HCT116 (cell line): ENCODE data around the gene MAPKBP1. TPM values are rescaled to one million over a fixed set of nuclear protein-coding genes. Genes with fewer than 3 reads are reported as not detected.

Experiments
- ATAC-seq: fragments of 200-7000 bp; cut with Tn5 transposase; 2 replicates; pipeline ENCODE4 v1.9.1; 2020; ENCODE audit warnings: mild to moderate bottlenecking, moderate library complexity
- BruUV-seq: library from RNA; stranded (reverse); fragments of 400-500 nt; replicated peaks from 2 replicates; lab custom pipeline; 2021; lab: Mats Ljungman, UMichigan
- CTCF ChIA-PET: fragments of 300-600 bp; sonication (Branson Sonifier 250); formaldehyde crosslinking; loops from one replicate; lab custom pipeline; 2021; ENCODE audit warnings: antibody characterized with exemption; lab: Charles Lee
- POLR2A ChIA-PET: fragments of 300-600, 350-600 bp; sonication (Branson Sonifier 250); formaldehyde crosslinking; loops from one replicate; lab custom pipeline; 2021; ENCODE audit warnings: antibody characterized with exemption; lab: Charles Lee
- RAD21 ChIA-PET, 2 experiments: fragments of 300-600 bp; sonication (Branson Sonifier 250); formaldehyde crosslinking; loops; one replicate each; lab custom pipeline; 2023; ENCODE audit warnings: low total read pairs in 2 of 2; ENCODE audit not compliant: uncharacterized antibody in 2 of 2, unreplicated experiment in 2 of 2, low non-redundant PET in 1 of 2; lab: Charles Lee
- DNase-seq: peaks from one replicate; pipeline ENCODE4 v3.0.0-alpha.2; 2010; ENCODE audit warnings: low read depth, low spot score
- H2AFZ ChIP-seq: fragments of 200-600 bp; shearing (Covaris generic), sonication (generic); 2 replicates; pipeline ENCODE4 v1.6.1; 2017; ENCODE audit warnings: low read depth, mixed run types, mixed read lengths, antibody characterized with exemption, low read length; ENCODE audit not compliant: poor library complexity, severe bottlenecking
- H3K27ac ChIP-seq: 2 replicates; pipeline ENCODE4 v1.5.1; 2012; ENCODE audit warnings: low read depth, low read length
- H3K27me3 ChIP-seq: fragments of 200-600 bp; sonication (generic); 2 replicates; pipeline ENCODE4 v1.6.1; 2016; ENCODE audit warnings: mixed run types, low read length, mixed read lengths; ENCODE audit not compliant: insufficient read depth
- H3K36me3 ChIP-seq, 2 experiments: fragments of 200-500 bp in 1 of 2; fragments of 200-600 bp in 1 of 2; sonication (Bioruptor generic) in 1 of 2; sonication (generic) in 1 of 2; 2 replicates each; pipeline versions ENCODE4 v1.5.1 to v1.6.1; 2014 to 2016; ENCODE audit warnings: low read length in 2 of 2, inconsistent platforms in 1 of 2, mixed read lengths in 1 of 2, mixed run types in 1 of 2; ENCODE audit not compliant: insufficient read depth in 2 of 2, control insufficient read depth in 1 of 2
- H3K4me1 ChIP-seq, 2 experiments: fragments of 200-600 bp in 1 of 2; sonication (generic) in 1 of 2; 2 replicates each; pipeline versions ENCODE4 v1.5.1 to v1.6.1; 2012 to 2017; ENCODE audit warnings: low read length in 2 of 2, inconsistent platforms in 1 of 2, mild to moderate bottlenecking in 1 of 2, mixed read lengths in 1 of 2, mixed run types in 1 of 2, moderate library complexity in 1 of 2; ENCODE audit not compliant: insufficient read depth in 2 of 2, control insufficient read depth in 1 of 2
- H3K4me2 ChIP-seq: fragments of 200-600 bp; sonication (generic); 2 replicates; pipeline ENCODE4 v1.6.1; 2017; ENCODE audit warnings: mixed run types, low read length, mixed read lengths
- H3K4me3 ChIP-seq, 2 experiments: fragments of 200-600 bp in 1 of 2; sonication (generic) in 1 of 2; replicated peaks in 1 of 2; 2 replicates each; pipeline ENCODE4 v1.5.1; 2011 to 2016; ENCODE audit warnings: low read length in 2 of 2, control low read depth in 1 of 2, low read depth in 1 of 2, mild to moderate bottlenecking in 1 of 2, mixed read lengths in 1 of 2, mixed run types in 1 of 2
- H3K79me2 ChIP-seq: fragments of 200-600 bp; sonication (generic); 2 replicates; pipeline ENCODE4 v1.6.1; 2017; ENCODE audit warnings: mild to moderate bottlenecking, mixed run types, low read length, moderate library complexity, mixed read lengths; ENCODE audit not compliant: insufficient read depth
- H3K9ac ChIP-seq: fragments of 200-600 bp; sonication (generic); 2 replicates; pipeline ENCODE4 v1.6.1; 2016; ENCODE audit warnings: low read length, mixed read lengths
- H3K9me2 ChIP-seq: fragments of 200-600 bp; sonication (generic), shearing (Covaris generic); 2 replicates; pipeline ENCODE4 v1.6.1; 2017; ENCODE audit warnings: mixed run types, mild to moderate bottlenecking, moderate library complexity; ENCODE audit not compliant: insufficient read depth
- H3K9me3 ChIP-seq, 2 experiments: fragments of 200-500 bp in 1 of 2; fragments of 200-600 bp in 1 of 2; sonication (Bioruptor generic) in 1 of 2; sonication (generic) in 1 of 2; 2 replicates each; pipeline ENCODE4 v1.6.1; 2014 to 2017; ENCODE audit warnings: low read length in 2 of 2, mixed read lengths in 2 of 2, inconsistent platforms in 1 of 2, low read depth in 1 of 2, mild to moderate bottlenecking in 1 of 2, mixed run types in 1 of 2, moderate library complexity in 1 of 2; ENCODE audit not compliant: control insufficient read depth in 1 of 2, insufficient read depth in 1 of 2
- H4K20me1 ChIP-seq: fragments of 200-600 bp; sonication (generic), shearing (Covaris generic); 2 replicates; pipeline ENCODE4 v1.6.1; 2017; ENCODE audit warnings: mixed run types, mild to moderate bottlenecking, moderate library complexity; ENCODE audit not compliant: insufficient read depth
- CBX3 ChIP-seq: IDR thresholded peaks from 2 replicates; pipeline ENCODE4 v1.6.1; 2012; ENCODE audit warnings: low read depth
- CEBPB ChIP-seq: IDR thresholded peaks from 2 replicates; pipeline ENCODE4 v1.6.1; 2012; ENCODE audit warnings: low read depth
- ELF1 ChIP-seq: IDR thresholded peaks from 2 replicates; pipeline ENCODE4 v1.6.1; 2012; ENCODE audit warnings: low read depth, borderline replicate concordance
- EZH2 ChIP-seq: fragments of 200-600 bp; sonication (generic); IDR thresholded peaks from 2 replicates; pipeline ENCODE4 v1.6.1; 2017; ENCODE audit warnings: antibody characterized with exemption, mixed run types
- EZH2phosphoT487 ChIP-seq: fragments of 200-600 bp; IDR thresholded peaks from 2 replicates; pipeline ENCODE4 v1.6.1; 2018; ENCODE audit warnings: antibody characterized with exemption, borderline replicate concordance
- FOSL1 ChIP-seq: IDR thresholded peaks from 2 replicates; pipeline ENCODE4 v1.6.1; 2012; ENCODE audit warnings: low read depth
- POLR2A ChIP-seq: IDR thresholded peaks from 2 replicates; pipeline ENCODE4 v1.7.0; 2011; ENCODE audit warnings: borderline replicate concordance; ENCODE audit not compliant: insufficient read depth, insufficient read length; ENCODE audit errors: extremely low read depth
- POLR2AphosphoS5 ChIP-seq: IDR thresholded peaks from 2 replicates; pipeline ENCODE4 v1.6.1; 2011; ENCODE audit warnings: mild to moderate bottlenecking, low read depth, low read length, moderate library complexity
- RAD21 ChIP-seq: IDR thresholded peaks from 2 replicates; pipeline ENCODE4 v1.6.1; 2012; ENCODE audit warnings: low read depth, mild to moderate bottlenecking
- SIN3A ChIP-seq: IDR thresholded peaks from 2 replicates; pipeline ENCODE4 v1.6.1; 2012; ENCODE audit warnings: low read depth
- SP1 ChIP-seq: IDR thresholded peaks from 2 replicates; pipeline ENCODE4 v1.6.1; 2012; ENCODE audit warnings: low read depth
- SRF ChIP-seq: IDR thresholded peaks from 2 replicates; pipeline ENCODE4 v1.6.1; 2012; ENCODE audit warnings: low read depth
- YY1 ChIP-seq: IDR thresholded peaks from 2 replicates; pipeline ENCODE4 v1.6.1; 2011; ENCODE audit warnings: low read length, low read depth, moderate library complexity, mild to moderate bottlenecking; ENCODE audit not compliant: insufficient replicate concordance; ENCODE audit errors: extremely low read depth
- ZNF274 ChIP-seq: fragments of 200-500 bp; sonication (Bioruptor generic); IDR thresholded peaks from 2 replicates; pipeline ENCODE4 v1.6.1; 2014; ENCODE audit warnings: mild to moderate bottlenecking, low read depth, low read length, inconsistent platforms
- intact Hi-C: fragments of 100-400 bp; cut with micrococcal nuclease; formaldehyde crosslinking; loops from 2 replicates; pipeline ENCODE4 v1.10.0; 2022
- total RNA-seq: library from RNA; stranded (reverse); gene quantifications from one replicate; pipeline ENCODE4 v1.2.1, GENCODE V29; 2021; ENCODE audit not compliant: unreplicated experiment
- TF ChIP-seq, protein P1 (sequence below): IDR thresholded peaks from 2 replicates; pipeline ENCODE4 v1.6.1; 2011; ENCODE audit warnings: mild to moderate bottlenecking, low read length, moderate library complexity; ENCODE audit not compliant: insufficient replicate concordance; ENCODE audit errors: extremely low read depth
- TF ChIP-seq, protein P2 (sequence below), 3 experiments: fragments of 200-600 bp in 1 of 3; sonication (generic) in 1 of 3; IDR thresholded peaks in 2 of 3; conservative IDR thresholded peaks in 1 of 3; 2 replicates each; pipeline ENCODE4 v1.5.1; 2012 to 2017; ENCODE audit warnings: low read depth in 2 of 3, low read length in 2 of 3, antibody characterized with exemption in 1 of 3, borderline replicate concordance in 1 of 3, control low read depth in 1 of 3, mild to moderate bottlenecking in 1 of 3, mixed read lengths in 1 of 3, mixed run types in 1 of 3, moderate library complexity in 1 of 3; ENCODE audit not compliant: insufficient read depth in 1 of 3
- TF ChIP-seq, protein P3 (sequence below): IDR thresholded peaks from 2 replicates; pipeline ENCODE4 v1.6.1; 2012
- TF ChIP-seq, protein P4 (sequence below): IDR thresholded peaks from 2 replicates; pipeline ENCODE4 v1.6.1; 2012; ENCODE audit warnings: low read depth
- TF ChIP-seq, protein P5 (sequence below): IDR thresholded peaks from 2 replicates; pipeline ENCODE4 v1.6.1; 2012

The MAPKBP1 gene
- total RNA-seq, 1 experiment from 2014 or later: 21.3 TPM

DNA sequence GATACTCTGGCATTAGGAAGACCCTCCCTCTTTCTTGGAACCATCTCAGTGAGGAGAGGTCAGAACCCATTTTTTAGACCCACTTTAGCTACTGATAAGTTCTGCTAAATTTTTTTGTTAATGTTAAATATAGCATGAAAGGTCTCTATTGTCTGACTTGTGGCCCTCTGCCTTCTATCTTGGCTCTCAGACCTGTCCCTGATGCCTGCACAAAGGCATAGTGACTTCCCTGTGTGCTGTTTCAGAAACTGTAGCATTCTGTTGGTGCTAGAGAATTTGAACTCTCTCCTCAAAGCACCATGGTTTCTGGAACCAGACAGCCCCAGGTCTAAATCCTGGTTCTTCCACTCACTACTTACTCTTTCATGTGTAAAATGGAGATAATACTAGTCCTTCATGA, 15.4 kb downstream of the MAPKBP1 start:
- no peak overlapping the region for H2AFZ ChIP-seq
- ChIA-PET RAD21 (interaction anchor here in 1 of 2 experiments (0.6 kb wide), 1 partner anchor 15 kb away, joined by 3 read pairs; the partner anchor contains the start of gene MAPKBP1), CTCF (interaction anchor here (4.1 kb wide), 1 partner anchor 16 kb away, joined by 22 read pairs; the partner anchor contains the start of gene MAPKBP1), POLR2A (no interaction called here)
- no peak overlapping the region for H3K27ac ChIP-seq
- H3K79me2 ChIP-seq: peaks cover 4% of the 10 kb centered on the region
- BruUV-seq: no TSS peak
- H4K20me1 ChIP-seq: no peaks in the 10 kb centered on the region
- TF ChIP-seq CEBPB: no peak
- TF ChIP-seq EZH2: no peak
- TF ChIP-seq, protein P1, sequence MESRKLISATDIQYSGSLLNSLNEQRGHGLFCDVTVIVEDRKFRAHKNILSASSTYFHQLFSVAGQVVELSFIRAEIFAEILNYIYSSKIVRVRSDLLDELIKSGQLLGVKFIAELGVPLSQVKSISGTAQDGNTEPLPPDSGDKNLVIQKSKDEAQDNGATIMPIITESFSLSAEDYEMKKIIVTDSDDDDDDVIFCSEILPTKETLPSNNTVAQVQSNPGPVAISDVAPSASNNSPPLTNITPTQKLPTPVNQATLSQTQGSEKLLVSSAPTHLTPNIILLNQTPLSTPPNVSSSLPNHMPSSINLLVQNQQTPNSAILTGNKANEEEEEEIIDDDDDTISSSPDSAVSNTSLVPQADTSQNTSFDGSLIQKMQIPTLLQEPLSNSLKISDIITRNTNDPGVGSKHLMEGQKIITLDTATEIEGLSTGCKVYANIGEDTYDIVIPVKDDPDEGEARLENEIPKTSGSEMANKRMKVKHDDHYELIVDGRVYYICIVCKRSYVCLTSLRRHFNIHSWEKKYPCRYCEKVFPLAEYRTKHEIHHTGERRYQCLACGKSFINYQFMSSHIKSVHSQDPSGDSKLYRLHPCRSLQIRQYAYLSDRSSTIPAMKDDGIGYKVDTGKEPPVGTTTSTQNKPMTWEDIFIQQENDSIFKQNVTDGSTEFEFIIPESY: no peak
- no peak for TF ChIP-seq RAD21
- TF ChIP-seq, protein P2, sequence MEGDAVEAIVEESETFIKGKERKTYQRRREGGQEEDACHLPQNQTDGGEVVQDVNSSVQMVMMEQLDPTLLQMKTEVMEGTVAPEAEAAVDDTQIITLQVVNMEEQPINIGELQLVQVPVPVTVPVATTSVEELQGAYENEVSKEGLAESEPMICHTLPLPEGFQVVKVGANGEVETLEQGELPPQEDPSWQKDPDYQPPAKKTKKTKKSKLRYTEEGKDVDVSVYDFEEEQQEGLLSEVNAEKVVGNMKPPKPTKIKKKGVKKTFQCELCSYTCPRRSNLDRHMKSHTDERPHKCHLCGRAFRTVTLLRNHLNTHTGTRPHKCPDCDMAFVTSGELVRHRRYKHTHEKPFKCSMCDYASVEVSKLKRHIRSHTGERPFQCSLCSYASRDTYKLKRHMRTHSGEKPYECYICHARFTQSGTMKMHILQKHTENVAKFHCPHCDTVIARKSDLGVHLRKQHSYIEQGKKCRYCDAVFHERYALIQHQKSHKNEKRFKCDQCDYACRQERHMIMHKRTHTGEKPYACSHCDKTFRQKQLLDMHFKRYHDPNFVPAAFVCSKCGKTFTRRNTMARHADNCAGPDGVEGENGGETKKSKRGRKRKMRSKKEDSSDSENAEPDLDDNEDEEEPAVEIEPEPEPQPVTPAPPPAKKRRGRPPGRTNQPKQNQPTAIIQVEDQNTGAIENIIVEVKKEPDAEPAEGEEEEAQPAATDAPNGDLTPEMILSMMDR (IDR thresholded peaks at IDR 0.05 in 2 of 3, conservative IDR thresholded peaks at IDR 0.05 in 1 of 3; ENCODE audit: borderline replicate concordance in 1 of 3, insufficient read depth in 1 of 3, low read depth in 2 of 3, low read length in 2 of 3): no peak
- TF ChIP-seq EZH2phosphoT487: no peak
- no peak for TF ChIP-seq FOSL1
- TF ChIP-seq YY1: no peak
- TF ChIP-seq, protein P3, sequence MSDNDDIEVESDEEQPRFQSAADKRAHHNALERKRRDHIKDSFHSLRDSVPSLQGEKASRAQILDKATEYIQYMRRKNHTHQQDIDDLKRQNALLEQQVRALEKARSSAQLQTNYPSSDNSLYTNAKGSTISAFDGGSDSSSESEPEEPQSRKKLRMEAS: no peak
- TF ChIP-seq ELF1: no peak
- no peak for TF ChIP-seq POLR2A
- no peak for TF ChIP-seq SP1
- TF ChIP-seq CBX3: no peak
- TF ChIP-seq, protein P4, sequence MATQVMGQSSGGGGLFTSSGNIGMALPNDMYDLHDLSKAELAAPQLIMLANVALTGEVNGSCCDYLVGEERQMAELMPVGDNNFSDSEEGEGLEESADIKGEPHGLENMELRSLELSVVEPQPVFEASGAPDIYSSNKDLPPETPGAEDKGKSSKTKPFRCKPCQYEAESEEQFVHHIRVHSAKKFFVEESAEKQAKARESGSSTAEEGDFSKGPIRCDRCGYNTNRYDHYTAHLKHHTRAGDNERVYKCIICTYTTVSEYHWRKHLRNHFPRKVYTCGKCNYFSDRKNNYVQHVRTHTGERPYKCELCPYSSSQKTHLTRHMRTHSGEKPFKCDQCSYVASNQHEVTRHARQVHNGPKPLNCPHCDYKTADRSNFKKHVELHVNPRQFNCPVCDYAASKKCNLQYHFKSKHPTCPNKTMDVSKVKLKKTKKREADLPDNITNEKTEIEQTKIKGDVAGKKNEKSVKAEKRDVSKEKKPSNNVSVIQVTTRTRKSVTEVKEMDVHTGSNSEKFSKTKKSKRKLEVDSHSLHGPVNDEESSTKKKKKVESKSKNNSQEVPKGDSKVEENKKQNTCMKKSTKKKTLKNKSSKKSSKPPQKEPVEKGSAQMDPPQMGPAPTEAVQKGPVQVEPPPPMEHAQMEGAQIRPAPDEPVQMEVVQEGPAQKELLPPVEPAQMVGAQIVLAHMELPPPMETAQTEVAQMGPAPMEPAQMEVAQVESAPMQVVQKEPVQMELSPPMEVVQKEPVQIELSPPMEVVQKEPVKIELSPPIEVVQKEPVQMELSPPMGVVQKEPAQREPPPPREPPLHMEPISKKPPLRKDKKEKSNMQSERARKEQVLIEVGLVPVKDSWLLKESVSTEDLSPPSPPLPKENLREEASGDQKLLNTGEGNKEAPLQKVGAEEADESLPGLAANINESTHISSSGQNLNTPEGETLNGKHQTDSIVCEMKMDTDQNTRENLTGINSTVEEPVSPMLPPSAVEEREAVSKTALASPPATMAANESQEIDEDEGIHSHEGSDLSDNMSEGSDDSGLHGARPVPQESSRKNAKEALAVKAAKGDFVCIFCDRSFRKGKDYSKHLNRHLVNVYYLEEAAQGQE: no peak
- TF ChIP-seq SIN3A: no peak
- TF ChIP-seq ZNF274: no peak
- TF ChIP-seq SRF: no peak
- TF ChIP-seq POLR2AphosphoS5: no peak
- TF ChIP-seq, protein P5, sequence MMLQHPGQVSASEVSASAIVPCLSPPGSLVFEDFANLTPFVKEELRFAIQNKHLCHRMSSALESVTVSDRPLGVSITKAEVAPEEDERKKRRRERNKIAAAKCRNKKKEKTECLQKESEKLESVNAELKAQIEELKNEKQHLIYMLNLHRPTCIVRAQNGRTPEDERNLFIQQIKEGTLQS: no peak
- no peak overlapping the region for H3K4me3 ChIP-seq
- ATAC-seq (no peak), DNase-seq (no peak)
- peaks cover 20 to 38% of the 10 kb centered on the region in 2 experiments for H3K4me1 ChIP-seq
- peak overlapping the region; percentile 75 for H3K4me2 ChIP-seq
- H3K9me2 ChIP-seq: no peaks in the 10 kb centered on the region
- no peaks in the 10 kb centered on the region for H3K9me3 ChIP-seq
- no peaks in the 10 kb centered on the region for H3K27me3 ChIP-seq
- H3K9ac ChIP-seq: no peak overlapping the region
- intact Hi-C loops: no loop called here
- H3K36me3 ChIP-seq: no peaks in the 10 kb centered on the region
